GM12891 (cell line): ENCODE results near the gene POU6F2.

Source experiments
- PAX5 ChIP-seq: IDR thresholded peaks from 2 replicates; pipeline ENCODE4 v1.6.1; 2011; ENCODE audit warnings: low read length, moderate library complexity, mild to moderate bottlenecking; ENCODE audit not compliant: insufficient read depth, severe bottlenecking
- POLR2A ChIP-seq: IDR thresholded peaks from 2 replicates; pipeline ENCODE4 v1.6.1; 2011; ENCODE audit warnings: low read depth, low read length, control low read depth
- POLR2AphosphoS5 ChIP-seq: IDR thresholded peaks from 2 replicates; pipeline ENCODE4 v1.6.1; 2011; ENCODE audit warnings: low read depth, low read length, control low read depth
- POU2F2 ChIP-seq: IDR thresholded peaks from 2 replicates; pipeline ENCODE4 v1.6.1; 2011; ENCODE audit warnings: low read depth, mild to moderate bottlenecking, control low read depth, low read length, moderate library complexity
- SPI1 ChIP-seq: IDR thresholded peaks from 2 replicates; pipeline ENCODE4 v1.6.1; 2011; ENCODE audit warnings: low read depth, low read length, control low read depth
- TAF1 ChIP-seq: IDR thresholded peaks from 2 replicates; pipeline ENCODE4 v1.6.1; 2011; ENCODE audit warnings: low read depth, low read length, control low read depth

DNA sequence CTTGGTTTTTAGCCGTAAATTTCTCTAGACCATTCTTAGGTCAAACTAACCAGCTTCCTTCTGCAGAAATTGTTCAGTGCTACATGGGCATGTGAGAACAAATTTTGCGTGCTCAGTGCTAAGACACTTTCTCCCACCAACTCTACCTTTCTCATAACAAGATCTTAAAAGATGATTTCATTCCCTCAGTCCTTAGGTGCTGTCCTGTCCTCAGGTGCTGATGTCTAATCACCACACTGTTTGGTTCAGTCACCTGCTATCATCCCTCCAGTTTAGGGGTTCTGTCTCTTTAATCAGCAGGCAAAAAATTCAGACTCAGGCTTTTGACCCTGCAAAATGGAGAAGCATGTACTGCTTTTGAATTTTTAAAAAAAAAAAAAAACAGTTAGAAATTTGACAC, 361.0 kb downstream of the POU6F2 start:
- TF ChIP-seq POLR2AphosphoS5 (no peak), POLR2A (no peak), TAF1 (no peak), SPI1 (no peak), PAX5 (no peak), POU2F2 (no peak)
